Fibroblast of the aortic adventitia (primary cell): ENCODE results near the gene GNA12. TPM values are rescaled to one million over a fixed set of nuclear protein-coding genes. Genes with fewer than 3 reads are reported as not detected.

ENCODE experiments used
- DNase-seq: peaks from one replicate; pipeline ENCODE4 v3.0.0-alpha.2; 2010; ENCODE audit warnings: low read depth
- H3K4me3 ChIP-seq: 2 replicates; pipeline ENCODE4 v1.5.1; 2011; ENCODE audit warnings: low read depth, mild to moderate bottlenecking, control low read depth, low read length, moderate library complexity
- total RNA-seq: library from RNA; depleted of rRNA; stranded (reverse); fragments of >200 nt; gene quantifications from 2 replicates; pipeline ENCODE4 v1.2.3, GENCODE V29; 2012; ENCODE audit warnings: low replicate concordance
- TF ChIP-seq, protein P1 (sequence below): IDR thresholded peaks from 2 replicates; pipeline ENCODE4 v1.5.1; 2011; ENCODE audit warnings: mild to moderate bottlenecking, low read length, control low read depth, inconsistent platforms; ENCODE audit not compliant: insufficient read depth

Gene GNA12
- total RNA-seq, 1 donor, result 16.2 TPM

DNA sequence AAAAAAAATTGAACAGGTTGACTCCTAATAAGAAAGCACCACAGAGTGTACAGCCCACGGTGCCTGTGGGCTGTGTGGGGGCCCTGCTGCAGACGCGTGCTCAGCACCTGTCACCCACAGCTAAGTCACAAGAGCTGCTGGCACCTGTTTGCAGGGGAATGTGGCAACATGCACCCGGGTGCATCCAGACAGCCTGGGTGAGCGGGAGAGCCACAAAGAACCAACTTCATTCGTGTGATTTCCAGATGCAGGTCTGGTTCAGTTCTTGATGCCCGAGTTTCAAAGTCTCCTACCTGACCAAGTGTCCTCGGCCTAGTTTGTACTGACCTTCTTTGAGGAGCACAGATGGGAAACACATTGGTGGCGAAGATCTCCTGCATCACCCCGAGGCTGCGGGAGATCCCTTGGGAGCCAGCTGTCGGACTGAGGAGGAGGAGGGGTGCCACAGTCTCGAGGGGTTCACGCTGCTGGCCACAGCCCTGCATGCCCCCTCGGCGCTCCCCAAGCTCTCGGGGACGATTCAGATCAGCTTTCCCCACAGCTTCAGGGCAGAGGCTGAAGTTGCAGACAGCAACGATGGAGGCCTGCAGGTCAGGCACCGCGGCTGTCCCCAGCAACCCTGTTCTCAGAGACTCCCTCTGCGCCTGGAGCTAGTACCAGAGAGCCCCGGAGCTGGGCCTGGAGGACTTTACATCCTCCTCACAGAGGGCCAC lies 120.8 kb downstream of the GNA12 start:
- TF ChIP-seq, protein P1, sequence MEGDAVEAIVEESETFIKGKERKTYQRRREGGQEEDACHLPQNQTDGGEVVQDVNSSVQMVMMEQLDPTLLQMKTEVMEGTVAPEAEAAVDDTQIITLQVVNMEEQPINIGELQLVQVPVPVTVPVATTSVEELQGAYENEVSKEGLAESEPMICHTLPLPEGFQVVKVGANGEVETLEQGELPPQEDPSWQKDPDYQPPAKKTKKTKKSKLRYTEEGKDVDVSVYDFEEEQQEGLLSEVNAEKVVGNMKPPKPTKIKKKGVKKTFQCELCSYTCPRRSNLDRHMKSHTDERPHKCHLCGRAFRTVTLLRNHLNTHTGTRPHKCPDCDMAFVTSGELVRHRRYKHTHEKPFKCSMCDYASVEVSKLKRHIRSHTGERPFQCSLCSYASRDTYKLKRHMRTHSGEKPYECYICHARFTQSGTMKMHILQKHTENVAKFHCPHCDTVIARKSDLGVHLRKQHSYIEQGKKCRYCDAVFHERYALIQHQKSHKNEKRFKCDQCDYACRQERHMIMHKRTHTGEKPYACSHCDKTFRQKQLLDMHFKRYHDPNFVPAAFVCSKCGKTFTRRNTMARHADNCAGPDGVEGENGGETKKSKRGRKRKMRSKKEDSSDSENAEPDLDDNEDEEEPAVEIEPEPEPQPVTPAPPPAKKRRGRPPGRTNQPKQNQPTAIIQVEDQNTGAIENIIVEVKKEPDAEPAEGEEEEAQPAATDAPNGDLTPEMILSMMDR, result no peak
- no peak overlapping the region for H3K4me3 ChIP-seq
- no peak for DNase-seq

DNA sequence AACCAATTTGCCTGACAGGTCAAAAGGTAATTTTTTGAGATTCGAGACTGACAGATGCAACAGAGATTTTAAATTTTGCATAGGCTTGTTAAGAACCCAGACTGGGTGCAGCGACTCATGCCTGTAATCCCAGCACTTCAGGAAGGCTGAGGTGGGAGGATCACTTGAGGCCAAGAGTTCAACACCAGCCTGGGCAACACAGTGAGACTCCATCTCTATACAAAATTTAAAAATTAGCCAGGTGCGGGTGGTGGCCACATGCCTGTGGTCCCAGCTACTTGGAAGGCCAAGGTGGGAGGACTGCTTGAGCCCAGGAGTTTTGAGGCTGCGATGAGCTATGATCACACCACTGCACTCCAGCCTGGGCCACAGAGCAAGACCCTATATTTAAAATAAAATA lies 121.5 kb downstream of the GNA12 start:
- no peak overlapping the region for H3K4me3 ChIP-seq
- TF ChIP-seq, protein P1, result no peak
- DNase-seq, result no peak

DNA sequence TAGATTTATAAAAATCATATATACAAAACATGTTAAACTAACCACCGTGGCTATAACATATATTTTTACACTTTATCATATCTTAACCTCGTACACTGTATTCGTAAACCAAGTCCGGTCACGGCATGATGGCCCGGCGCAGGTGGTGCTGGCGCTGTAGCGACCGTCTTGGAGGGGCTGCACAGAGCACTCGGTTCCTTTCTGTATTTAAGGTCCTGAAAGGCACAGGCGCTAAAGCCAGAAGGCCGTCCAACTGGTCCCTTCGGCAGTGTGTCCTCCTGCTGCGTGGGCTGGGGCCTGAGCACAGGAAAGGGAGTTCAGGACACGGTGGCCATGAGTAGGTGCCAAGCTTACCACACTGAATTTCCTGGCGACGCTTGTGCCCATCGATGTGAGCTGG lies 122.3 kb downstream of the GNA12 start:
- no peak overlapping the region for H3K4me3 ChIP-seq
- no peak for DNase-seq
- TF ChIP-seq, protein P1, result no peak

DNA sequence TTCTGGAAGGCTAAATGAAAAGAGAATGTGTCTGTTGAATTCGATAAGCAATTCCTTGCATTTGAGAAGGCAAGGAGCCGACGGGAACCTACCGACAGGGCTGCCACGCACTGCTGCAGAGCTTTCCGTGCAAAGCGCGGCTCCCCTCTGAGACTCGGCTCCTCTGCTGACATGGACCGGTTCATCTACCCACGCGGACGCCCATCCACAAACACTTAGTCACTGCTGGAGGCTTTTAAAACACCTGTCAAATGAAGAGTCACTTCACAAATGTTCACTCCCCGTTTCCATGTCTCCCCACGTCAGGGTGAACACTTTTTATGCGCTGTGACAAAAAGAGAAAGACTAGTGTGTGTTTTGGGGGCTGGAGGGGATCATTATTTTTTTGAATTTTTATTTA lies 124.1 kb downstream of the GNA12 start:
- TF ChIP-seq, protein P1, result no peak
- H3K4me3 ChIP-seq, result no peak overlapping the region
- DNase-seq, result no peak

DNA sequence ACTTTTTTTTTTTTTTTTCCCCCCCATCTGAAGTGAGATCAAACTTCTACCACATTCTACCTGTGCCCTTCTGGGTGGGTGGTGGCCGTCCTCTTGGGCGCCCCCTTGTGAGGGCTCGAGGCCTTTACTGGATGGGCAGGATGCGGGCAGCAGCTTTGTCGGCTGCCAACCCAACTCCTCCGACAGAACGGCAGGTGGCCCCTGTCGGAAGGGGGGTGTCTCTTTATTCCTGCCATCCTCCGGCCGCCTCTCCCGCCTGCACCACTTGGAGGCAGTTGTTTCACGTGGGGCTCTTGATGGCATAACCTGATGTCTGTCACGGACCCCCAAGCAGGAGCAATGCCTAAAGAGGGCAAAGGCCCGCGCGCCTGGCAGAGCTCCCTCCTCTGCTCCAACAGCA lies 125.1 kb downstream of the GNA12 start:
- no peak for DNase-seq
- TF ChIP-seq, protein P1, result peak; percentile 34
- H3K4me3 ChIP-seq, result no peak overlapping the region

DNA sequence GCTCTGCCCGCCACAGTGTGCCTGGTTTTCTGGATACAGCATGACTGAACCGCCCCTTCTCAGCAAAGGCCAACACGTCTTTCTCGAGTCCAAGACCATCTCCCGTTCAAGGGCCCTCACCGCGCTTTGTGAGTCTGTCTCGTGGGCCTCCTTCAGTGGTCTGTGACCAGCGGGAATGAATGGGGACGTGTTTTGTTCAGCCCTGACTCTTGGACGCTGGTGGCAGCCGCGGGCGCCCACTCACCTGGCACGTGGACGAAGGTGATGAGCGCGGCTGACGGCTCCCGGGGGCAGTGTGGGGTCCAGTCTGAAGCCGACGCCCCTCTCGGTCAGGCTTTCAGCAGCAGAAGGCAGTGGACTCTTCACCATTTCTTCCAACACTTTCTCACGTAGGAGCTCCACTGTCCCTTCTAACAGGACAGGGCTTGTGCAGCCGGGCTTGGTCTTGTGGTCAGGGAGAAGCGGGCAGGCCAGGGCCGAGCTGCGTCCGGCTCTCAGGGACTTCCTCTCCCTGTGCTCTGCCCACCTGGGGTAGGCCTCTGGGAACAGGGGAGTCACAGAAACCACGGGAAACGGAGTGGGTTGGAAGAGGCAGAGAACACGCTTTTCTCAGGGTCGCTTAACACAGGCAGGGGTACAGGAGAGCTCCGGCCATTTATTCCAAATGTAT lies 125.7 kb downstream of the GNA12 start:
- no peak overlapping the region for H3K4me3 ChIP-seq
- TF ChIP-seq, protein P1, result no peak
- DNase-seq, result no peak
